MM.1S (cell line): ENCODE results near the gene EEF2.

Experiments
- DNase-seq: peaks from one replicate; pipeline ENCODE4 v3.0.0-alpha.2; 2015
- H2AFZ ChIP-seq: fragments of 300-600 bp; sonication (generic); 2 replicates; pipeline ENCODE4 v1.6.0; 2016; ENCODE audit warnings: antibody characterized with exemption, low read length
- H3F3A ChIP-seq: fragments of 300-600 bp; sonication (generic); 2 replicates; pipeline ENCODE4 v1.6.1; 2016; ENCODE audit warnings: mild to moderate bottlenecking, antibody characterized with exemption, low read length, moderate library complexity, mixed read lengths; ENCODE audit not compliant: insufficient read depth
- H3K27ac ChIP-seq: fragments of 300-600 bp; sonication (generic); 2 replicates; pipeline ENCODE4 v1.5.1; 2016; ENCODE audit warnings: mild to moderate bottlenecking, low read length
- H3K27me3 ChIP-seq: fragments of 300-600 bp; sonication (generic); replicated peaks from 2 replicates; pipeline ENCODE4 v1.6.0; 2016; ENCODE audit warnings: low read length; ENCODE audit not compliant: insufficient read depth
- H3K36me3 ChIP-seq: fragments of 300-600 bp; sonication (generic); replicated peaks from 2 replicates; pipeline ENCODE4 v1.6.1; 2016; ENCODE audit warnings: mild to moderate bottlenecking, low read length, mixed read lengths; ENCODE audit not compliant: insufficient read depth
- H3K4me1 ChIP-seq: fragments of 300-600 bp; sonication (generic); 2 replicates; pipeline ENCODE4 v1.6.1; 2016; ENCODE audit warnings: low read length, mixed read lengths
- H3K4me2 ChIP-seq: fragments of 300-600 bp; sonication (generic); 2 replicates; pipeline ENCODE4 v1.6.0; 2016; ENCODE audit warnings: low read depth, low read length
- H3K4me3 ChIP-seq: fragments of 300-600 bp; sonication (generic); 2 replicates; pipeline ENCODE4 v1.5.1; 2016; ENCODE audit warnings: low read length, mixed read lengths
- H3K79me2 ChIP-seq: fragments of 300-600 bp; sonication (generic); 2 replicates; pipeline ENCODE4 v1.6.1; 2016; ENCODE audit warnings: mixed run types, low read length, mixed read lengths
- H3K9ac ChIP-seq: fragments of 300-600 bp; sonication (generic); 2 replicates; pipeline ENCODE4 v1.6.1; 2016; ENCODE audit warnings: low read length, mixed read lengths
- H3K9me2 ChIP-seq: fragments of 300-600 bp; sonication (generic); replicated peaks from 2 replicates; pipeline ENCODE4 v1.6.1; 2016; ENCODE audit warnings: mild to moderate bottlenecking, low read length, mixed read lengths; ENCODE audit not compliant: insufficient read depth
- H3K9me3 ChIP-seq: fragments of 300-600 bp; sonication (generic); replicated peaks from 2 replicates; pipeline ENCODE4 v1.6.1; 2016; ENCODE audit warnings: mild to moderate bottlenecking, low read length, mixed read lengths; ENCODE audit not compliant: insufficient read depth
- H4K20me1 ChIP-seq: fragments of 300-600 bp; sonication (generic); 2 replicates; pipeline ENCODE4 v1.6.1; 2016; ENCODE audit warnings: mild to moderate bottlenecking, low read length, moderate library complexity, mixed read lengths; ENCODE audit not compliant: insufficient read depth
- CTCF ChIP-seq: fragments of 300-600 bp; sonication (generic); IDR thresholded peaks from 2 replicates; pipeline ENCODE4 v1.5.1; 2016; ENCODE audit warnings: antibody characterized with exemption, low read length, mixed read lengths
- EZH2 ChIP-seq: fragments of 300-600 bp; sonication (generic); optimal IDR thresholded peaks from 2 replicates; pipeline ENCODE3; 2017; ENCODE audit warnings: low read depth, mild to moderate bottlenecking, antibody characterized with exemption, low read length, mixed read lengths
- EZH2phosphoT487 ChIP-seq: fragments of 300-600 bp; sonication (generic); IDR thresholded peaks from 2 replicates; pipeline ENCODE4 v1.6.1; 2018; ENCODE audit warnings: antibody characterized with exemption, low read length

EEF2 gene

GRCh38 chr19:3936506-3937442 is 48.5 kb downstream of the EEF2 start:
- Histone ChIP-seq H3K4me3 (no peak overlapping the region), H4K20me1 (no peaks in the 10 kb centered on the region), H3K79me2 (no peaks in the 10 kb centered on the region), H3K27ac (no peak overlapping the region), H3K36me3 (no peaks in the 10 kb centered on the region), H3F3A (no peaks in the 10 kb centered on the region), H3K9me3 (no peaks in the 10 kb centered on the region), H3K4me1 (no peaks in the 10 kb centered on the region), H3K4me2 (no peak overlapping the region), H3K9ac (no peak overlapping the region), H3K9me2 (no peaks in the 10 kb centered on the region), H2AFZ (no peak overlapping the region), H3K27me3 (peaks cover 89% of the 10 kb centered on the region)
- DNase-seq, result no peak
- no peak for TF ChIP-seq EZH2phosphoT487
- no peak for TF ChIP-seq EZH2
- TF ChIP-seq CTCF, result no peak

- Histone ChIP-seq H3F3A (no peaks in the 10 kb centered on the region), H4K20me1 (no peaks in the 10 kb centered on the region), H3K4me3 (no peak within 1 kb of the TSS), H3K27ac (no peak within 1 kb of the TSS), H2AFZ (no peak within 1 kb of the TSS), H3K27me3 (peaks cover 88% of the 10 kb centered on the region), H3K79me2 (no peaks in the 10 kb centered on the region), H3K36me3 (no peaks in the 10 kb centered on the region), H3K4me2 (no peak within 1 kb of the TSS), H3K9me2 (no peaks in the 10 kb centered on the region), H3K9ac (no peak within 1 kb of the TSS), H3K9me3 (no peaks in the 10 kb centered on the region), H3K4me1 (no peaks in the 10 kb centered on the region)
- DNase-seq, result no peak
- TF ChIP-seq CTCF (no peak), EZH2 (no peak), EZH2phosphoT487 (no peak)
These were observed 52.1 kb downstream of the EEF2 start, which contains the start of gene NMRK2 for GRCh38 chr19:3932931-3933810. Gene NMRK2, plus strand, starts transcription at chr19:3933069. Its CDS starts 603 bp downstream, at chr19:3933672.

GRCh38 chr19:3931041-3931440 is 54.2 kb downstream of the EEF2 start:
- H3K9me3 ChIP-seq, result no peaks in the 10 kb centered on the region
- no peaks in the 10 kb centered on the region for H3K79me2 ChIP-seq
- H4K20me1 ChIP-seq, result no peaks in the 10 kb centered on the region
- no peak overlapping the region for H3K9ac ChIP-seq
- no peaks in the 10 kb centered on the region for H3K4me1 ChIP-seq
- H2AFZ ChIP-seq, result no peak overlapping the region
- no peaks in the 10 kb centered on the region for H3F3A ChIP-seq
- no peak for TF ChIP-seq EZH2phosphoT487
- TF ChIP-seq EZH2, result no peak
- TF ChIP-seq CTCF, result no peak
- H3K36me3 ChIP-seq, result no peaks in the 10 kb centered on the region
- H3K4me3 ChIP-seq, result no peak overlapping the region
- no peaks in the 10 kb centered on the region for H3K9me2 ChIP-seq
- DNase-seq, result no peak
- no peak overlapping the region for H3K27ac ChIP-seq
- peaks cover 94% of the 10 kb centered on the region for H3K27me3 ChIP-seq
- H3K4me2 ChIP-seq, result no peak overlapping the region
